MM.1S (cell line): ENCODE measurements around the gene FGF11.

Source experiments
- EZH2phosphoT487 ChIP-seq: fragments of 300-600 bp; sonication (generic); IDR thresholded peaks from 2 replicates; pipeline ENCODE4 v1.6.1; 2018; ENCODE audit warnings: antibody characterized with exemption, low read length
- TF ChIP-seq, protein P1 (sequence below): fragments of 300-600 bp; sonication (generic); IDR thresholded peaks from 2 replicates; pipeline ENCODE4 v1.5.1; 2016; ENCODE audit warnings: antibody characterized with exemption, low read length, mixed read lengths

- TF ChIP-seq, protein P1, sequence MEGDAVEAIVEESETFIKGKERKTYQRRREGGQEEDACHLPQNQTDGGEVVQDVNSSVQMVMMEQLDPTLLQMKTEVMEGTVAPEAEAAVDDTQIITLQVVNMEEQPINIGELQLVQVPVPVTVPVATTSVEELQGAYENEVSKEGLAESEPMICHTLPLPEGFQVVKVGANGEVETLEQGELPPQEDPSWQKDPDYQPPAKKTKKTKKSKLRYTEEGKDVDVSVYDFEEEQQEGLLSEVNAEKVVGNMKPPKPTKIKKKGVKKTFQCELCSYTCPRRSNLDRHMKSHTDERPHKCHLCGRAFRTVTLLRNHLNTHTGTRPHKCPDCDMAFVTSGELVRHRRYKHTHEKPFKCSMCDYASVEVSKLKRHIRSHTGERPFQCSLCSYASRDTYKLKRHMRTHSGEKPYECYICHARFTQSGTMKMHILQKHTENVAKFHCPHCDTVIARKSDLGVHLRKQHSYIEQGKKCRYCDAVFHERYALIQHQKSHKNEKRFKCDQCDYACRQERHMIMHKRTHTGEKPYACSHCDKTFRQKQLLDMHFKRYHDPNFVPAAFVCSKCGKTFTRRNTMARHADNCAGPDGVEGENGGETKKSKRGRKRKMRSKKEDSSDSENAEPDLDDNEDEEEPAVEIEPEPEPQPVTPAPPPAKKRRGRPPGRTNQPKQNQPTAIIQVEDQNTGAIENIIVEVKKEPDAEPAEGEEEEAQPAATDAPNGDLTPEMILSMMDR = no peak
- TF ChIP-seq EZH2phosphoT487 = no peak
These were observed 37.6 kb downstream of the FGF11 start for GRCh38 chr17:7476951-7477350.
